ENCODE measurements around the gene ADAMTS14. TPM values are rescaled to one million over a fixed set of nuclear protein-coding genes. Genes with fewer than 3 reads are reported as not detected.
A peak's percentile ranks its signal among the peaks of the same experiment; 100 is the strongest.
"Not testable (repeated sequence)": the region's sequence is repeated elsewhere in the genome, so short reads cannot be mapped to it uniquely, and the experiment has no call there.

Gene ADAMTS14
- polyA plus RNA-seq, 6 donors from 2014 or later: not detected

DNA sequence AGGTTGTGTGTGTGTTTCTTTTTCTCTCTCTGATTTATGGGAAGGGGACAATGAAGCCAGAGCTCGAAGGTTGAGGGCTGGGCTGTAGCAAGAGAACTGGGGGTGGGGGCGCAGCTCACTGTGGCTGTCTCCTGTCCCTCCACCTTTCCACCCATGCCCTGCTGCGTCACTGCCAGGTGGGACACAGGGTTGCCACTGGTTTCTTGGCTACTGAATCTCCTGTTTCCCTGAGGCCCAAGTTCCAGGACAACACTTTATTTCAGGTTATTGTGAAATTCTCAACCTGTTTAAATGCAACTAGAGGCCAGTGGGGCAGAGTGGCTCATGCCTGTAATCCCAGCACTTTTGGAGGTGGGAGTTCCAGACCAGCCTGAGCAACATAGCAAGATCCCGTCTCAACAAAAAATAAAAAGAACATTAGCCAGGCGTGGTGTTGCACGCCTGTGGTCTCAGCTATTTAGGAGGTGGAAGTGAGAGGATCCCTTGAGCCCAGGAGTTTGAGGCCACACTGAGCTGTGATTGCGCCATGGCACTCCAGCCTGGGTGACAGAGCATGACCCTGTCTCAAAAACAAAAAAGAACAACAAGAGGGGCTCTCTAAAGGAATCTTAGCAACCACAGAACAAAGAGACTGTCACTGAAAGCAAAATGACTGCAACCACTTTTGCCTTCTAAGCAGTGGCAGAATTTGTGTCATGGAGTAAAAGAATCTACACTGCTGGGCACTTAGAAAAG is 90.3 kb downstream of the ADAMTS14 start:
- no peak for ATAC-seq (ENCODE audit: low read depth in 2 of 2)
- Mint-ChIP-seq H3K27me3 (peaks cover 3 to 10% (median 8%) of the 10 kb centered on the region in 3 donors), H3K9me3 (peaks cover 8 to 23% (median 17%) of the 10 kb centered on the region in 7 donors), H3K4me3 (no peak overlapping the region), H3K36me3 (peaks cover 0 to 12% of the 10 kb centered on the region in 2 donors), H3K4me1 (peaks cover 0 to 6% (median 0%) of the 10 kb centered on the region in 3 donors), H3K27ac (peak overlapping the region in 1 of 6 donors; percentile 33)
- no peak for DNase-seq

DNA sequence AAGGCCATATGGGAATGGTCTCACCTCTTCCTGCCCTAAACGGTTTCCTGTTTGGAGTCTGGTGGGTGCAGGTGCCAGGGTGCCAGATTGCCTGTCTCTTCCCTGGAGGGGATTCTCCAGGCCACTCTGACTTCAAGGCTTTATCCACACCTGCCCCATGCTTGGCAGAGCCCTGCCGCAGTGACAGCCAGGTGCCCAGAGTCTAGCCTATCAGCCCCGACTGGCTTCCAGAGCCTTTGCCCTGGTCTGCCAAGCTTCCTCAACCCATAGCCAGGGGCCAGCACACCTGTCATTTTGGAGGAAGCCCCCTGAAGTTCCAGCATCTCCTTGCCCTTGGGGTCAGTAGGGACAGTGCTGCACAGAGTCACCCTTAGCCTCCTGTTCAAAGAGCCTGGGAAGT is 91.3 kb downstream of the ADAMTS14 start:
- H3K4me3 Mint-ChIP-seq: no peak overlapping the region
- H3K27ac Mint-ChIP-seq: no peak overlapping the region
- H3K9me3 Mint-ChIP-seq: peaks cover 8 to 23% (median 17%) of the 10 kb centered on the region in 7 donors
- ATAC-seq (ENCODE audit: low read depth in 2 of 2) (no peak), DNase-seq (no peak)
- H3K36me3 Mint-ChIP-seq: peaks cover 0 to 12% of the 10 kb centered on the region in 2 donors
- peaks cover 0 to 6% (median 0%) of the 10 kb centered on the region in 3 donors for H3K4me1 Mint-ChIP-seq
- peaks cover 3 to 10% (median 8%) of the 10 kb centered on the region in 3 donors for H3K27me3 Mint-ChIP-seq

DNA sequence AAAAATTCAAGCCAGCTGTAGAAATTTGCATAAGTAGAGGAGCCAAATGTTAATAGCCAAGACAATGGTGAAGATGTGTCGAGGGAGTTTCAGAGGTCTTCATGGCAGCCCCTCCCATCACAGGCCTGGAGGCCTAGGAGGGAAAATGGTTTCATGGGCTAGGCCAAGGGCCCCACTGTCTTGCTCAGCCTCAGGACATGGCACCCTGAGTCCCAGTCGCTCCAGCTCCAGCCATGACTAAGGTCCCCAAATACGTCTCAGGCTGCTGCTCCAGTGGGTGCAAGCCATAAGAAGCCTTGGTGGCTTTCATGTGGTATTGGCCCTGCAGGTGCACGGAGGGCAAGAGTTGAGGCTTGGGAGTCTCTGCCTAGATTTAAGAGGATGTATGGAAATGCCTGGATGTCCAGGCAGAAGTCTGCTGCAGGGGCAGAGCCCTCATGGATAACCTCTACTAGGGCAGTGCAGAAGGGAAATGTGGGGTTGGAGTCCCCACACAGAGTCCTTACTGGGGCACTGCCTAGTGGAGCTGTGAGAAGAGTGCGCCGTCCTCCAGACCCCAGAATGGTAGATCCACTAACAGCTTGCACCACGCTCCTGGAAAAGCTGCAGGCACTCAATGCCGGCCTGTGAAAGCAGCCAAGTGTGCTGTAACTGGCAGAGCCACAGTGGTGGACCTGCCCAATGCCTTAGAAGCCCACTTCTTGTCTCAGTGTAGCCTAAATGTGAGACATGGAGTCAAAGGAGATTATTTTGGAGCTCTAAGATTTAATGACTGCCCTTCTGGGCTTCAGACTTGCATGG is 93.7 kb downstream of the ADAMTS14 start:
- Mint-ChIP-seq H3K4me3 (no peak overlapping the region), H3K4me1 (no peaks in the 10 kb centered on the region), H3K27ac (no peak overlapping the region), H3K36me3 (peaks cover 0 to 12% of the 10 kb centered on the region in 2 donors), H3K27me3 (peaks cover 1 to 8% (median 6%) of the 10 kb centered on the region in 3 donors), H3K9me3 (peaks cover 8 to 23% (median 17%) of the 10 kb centered on the region in 7 donors)
- ATAC-seq (ENCODE audit: low read depth in 2 of 2) (no peak), DNase-seq (no peak)

DNA sequence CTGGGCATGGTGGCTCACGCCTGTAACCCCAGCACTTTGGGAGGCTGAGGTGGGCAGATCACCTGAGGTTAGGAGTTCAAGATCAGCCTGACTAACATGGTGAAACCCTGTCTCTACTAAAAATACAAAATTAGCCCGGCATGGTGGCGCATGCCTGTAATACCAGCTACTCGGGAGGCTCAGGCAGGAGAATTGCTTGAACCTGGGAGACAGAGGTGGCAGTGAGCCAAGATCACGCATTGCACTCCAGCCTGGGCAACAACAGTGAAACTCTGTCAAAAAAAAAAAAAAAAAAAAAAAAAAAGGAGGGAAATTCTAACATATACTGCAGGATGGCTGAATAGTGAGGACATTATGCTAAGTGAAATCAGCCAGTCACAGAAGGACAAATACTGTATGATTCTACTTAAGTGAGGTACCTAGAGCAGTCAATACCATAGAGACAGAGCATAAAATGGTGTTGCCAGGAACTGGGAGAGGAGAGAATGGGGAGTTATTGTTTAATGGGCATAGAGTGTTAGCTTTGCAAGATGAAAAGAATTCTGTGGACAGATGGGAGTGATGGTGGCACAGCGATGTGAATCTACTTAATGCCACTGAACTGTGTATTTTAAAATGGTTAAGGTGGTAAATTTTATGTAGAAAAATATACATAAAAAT is 95.8 kb downstream of the ADAMTS14 start:
- not testable (repeated sequence) for DNase-seq; ATAC-seq (ENCODE audit: low read depth in 2 of 2); H3K4me1 Mint-ChIP-seq; H3K27me3 Mint-ChIP-seq; H3K27ac Mint-ChIP-seq
- Mint-ChIP-seq H3K36me3 (peaks cover 0 to 12% of the 10 kb centered on the region in 2 donors), H3K9me3 (peaks cover 8 to 23% (median 17%) of the 10 kb centered on the region in 7 donors), H3K4me3 (peak overlapping the region in 1 of 8 donors; percentile 9)

DNA sequence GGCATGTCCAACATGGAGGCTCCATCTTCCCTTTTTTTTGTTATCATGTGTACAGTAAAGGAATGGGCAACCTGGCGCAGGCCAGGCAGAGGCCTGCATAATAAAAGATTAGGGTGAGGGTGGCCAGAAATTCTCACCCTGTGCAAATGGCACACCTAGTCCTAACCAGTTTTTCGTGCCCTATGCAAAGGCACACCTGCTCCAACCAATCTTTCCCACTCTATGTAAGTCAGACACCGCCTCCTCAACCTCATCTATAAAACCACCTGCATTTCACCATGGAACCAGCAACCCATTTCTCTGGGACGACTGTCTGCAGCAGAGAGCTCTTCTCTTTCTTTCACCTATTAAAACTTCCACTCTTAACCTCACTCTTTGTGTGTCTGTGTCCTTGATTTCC is 96.8 kb downstream of the ADAMTS14 start:
- no peak overlapping the region for H3K4me3 Mint-ChIP-seq
- no peak overlapping the region for H3K27ac Mint-ChIP-seq
- no peaks in the 10 kb centered on the region for H3K4me1 Mint-ChIP-seq
- peaks cover 0 to 8% (median 4%) of the 10 kb centered on the region in 3 donors for H3K27me3 Mint-ChIP-seq
- peaks cover 8 to 23% (median 17%) of the 10 kb centered on the region in 7 donors for H3K9me3 Mint-ChIP-seq
- ATAC-seq (ENCODE audit: low read depth in 2 of 2): no peak
- no peak for DNase-seq
- H3K36me3 Mint-ChIP-seq: peaks cover 0 to 12% of the 10 kb centered on the region in 2 donors

DNA sequence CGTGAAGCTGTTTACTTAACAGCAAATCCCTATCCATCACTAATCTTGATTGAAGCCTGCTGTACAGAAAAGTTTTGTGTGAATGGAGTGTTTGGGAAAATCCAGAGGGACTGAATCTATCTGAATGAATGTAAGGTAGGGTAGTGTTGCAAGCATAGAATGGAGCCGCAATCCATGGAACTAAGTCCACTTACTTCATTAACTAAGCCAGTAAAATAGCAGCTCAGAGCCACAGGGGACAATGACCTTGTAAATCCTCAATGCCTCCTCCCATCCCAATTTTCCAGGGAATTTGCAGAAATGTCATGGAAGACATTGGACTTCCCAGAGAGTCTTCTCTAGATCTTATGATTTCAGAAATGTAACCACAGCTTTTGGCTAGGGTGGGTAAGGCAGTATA is 97.7 kb downstream of the ADAMTS14 start:
- H3K4me1 Mint-ChIP-seq: no peaks in the 10 kb centered on the region
- peaks cover 0 to 9% of the 10 kb centered on the region in 2 donors for H3K36me3 Mint-ChIP-seq
- ATAC-seq (ENCODE audit: low read depth in 2 of 2) (no peak), DNase-seq (no peak)
- no peak overlapping the region for H3K4me3 Mint-ChIP-seq
- no peak overlapping the region for H3K27ac Mint-ChIP-seq
- H3K27me3 Mint-ChIP-seq: peaks cover 0 to 8% (median 4%) of the 10 kb centered on the region in 3 donors
- H3K9me3 Mint-ChIP-seq: peaks cover 7 to 22% (median 16%) of the 10 kb centered on the region in 7 donors

DNA sequence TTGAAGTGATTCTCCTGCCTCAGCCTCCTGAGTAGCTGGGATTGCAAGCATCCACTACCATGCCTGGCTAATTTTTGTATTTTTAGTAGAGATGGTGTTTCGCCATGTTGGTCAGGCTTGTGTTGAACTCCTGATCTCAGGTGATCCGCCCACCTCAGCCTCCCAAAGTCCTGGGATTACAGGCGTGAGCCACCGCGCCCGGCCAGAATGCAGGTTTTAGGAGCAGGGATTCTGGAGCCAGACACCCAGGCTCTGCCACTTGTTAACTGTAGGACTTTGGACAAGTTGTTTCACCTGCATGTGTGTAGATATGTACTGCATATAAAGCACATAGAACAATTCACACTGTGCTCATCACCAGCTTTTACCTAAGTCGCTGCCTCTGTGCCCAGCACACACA is 98.2 kb downstream of the ADAMTS14 start:
- H3K4me3 Mint-ChIP-seq; H3K27ac Mint-ChIP-seq; H3K27me3 Mint-ChIP-seq; H3K4me1 Mint-ChIP-seq; H3K36me3 Mint-ChIP-seq; DNase-seq; ATAC-seq (ENCODE audit: low read depth in 2 of 2): not testable (repeated sequence)
- H3K9me3 Mint-ChIP-seq: peaks cover 3 to 16% (median 11%) of the 10 kb centered on the region in 7 donors

DNA sequence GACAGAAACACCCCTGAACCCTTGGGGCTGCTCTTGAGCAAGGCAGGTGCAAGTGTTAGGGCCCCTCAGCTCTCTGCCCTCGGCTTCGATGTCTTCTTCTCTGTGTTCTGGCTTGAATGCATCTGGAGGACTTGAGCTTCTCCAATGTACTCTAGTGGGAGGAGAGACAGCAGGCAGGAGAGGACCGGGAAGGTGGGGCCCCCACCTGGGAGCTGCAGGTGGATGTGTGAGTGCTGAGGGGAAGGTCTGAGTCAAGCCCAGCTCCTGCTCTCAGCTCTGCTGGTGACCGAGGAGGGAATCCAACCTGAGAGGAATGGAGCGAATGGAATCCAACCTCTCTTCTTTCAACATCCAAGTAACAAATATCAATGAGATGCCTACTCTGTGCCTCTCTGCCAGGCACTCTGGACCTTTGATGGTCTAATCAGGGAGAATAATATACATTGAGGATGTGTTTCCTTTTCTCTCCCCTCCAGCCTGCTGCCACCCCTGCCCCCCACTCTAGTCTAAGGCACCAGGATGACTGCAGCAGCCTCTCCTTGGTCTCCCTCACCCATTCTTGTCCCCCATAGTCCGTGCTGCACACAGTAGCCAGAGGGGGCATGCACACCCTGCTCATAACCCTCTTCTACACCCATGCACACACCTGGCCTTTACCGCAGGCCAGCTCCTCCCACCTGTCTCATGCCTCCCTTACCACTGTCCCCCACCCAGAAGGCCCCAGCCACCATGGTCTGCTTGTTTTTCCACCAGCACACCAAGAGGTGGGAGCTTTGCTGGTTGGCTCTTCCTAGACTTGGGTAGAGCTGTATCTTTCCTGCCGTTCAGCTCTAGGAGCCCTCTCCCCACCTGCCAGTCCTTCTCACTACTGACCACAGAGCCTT is 99.2 kb downstream of the ADAMTS14 start:
- DNase-seq (no peak), ATAC-seq (ENCODE audit: low read depth in 2 of 2) (no peak)
- H3K4me3 Mint-ChIP-seq: no peak overlapping the region
- H3K27me3 Mint-ChIP-seq: peaks cover 0 to 8% (median 4%) of the 10 kb centered on the region in 3 donors
- H3K9me3 Mint-ChIP-seq: peaks cover 0 to 6% (median 5%) of the 10 kb centered on the region in 7 donors
- H3K4me1 Mint-ChIP-seq: no peaks in the 10 kb centered on the region
- no peaks in the 10 kb centered on the region for H3K36me3 Mint-ChIP-seq
- no peak overlapping the region for H3K27ac Mint-ChIP-seq

DNA sequence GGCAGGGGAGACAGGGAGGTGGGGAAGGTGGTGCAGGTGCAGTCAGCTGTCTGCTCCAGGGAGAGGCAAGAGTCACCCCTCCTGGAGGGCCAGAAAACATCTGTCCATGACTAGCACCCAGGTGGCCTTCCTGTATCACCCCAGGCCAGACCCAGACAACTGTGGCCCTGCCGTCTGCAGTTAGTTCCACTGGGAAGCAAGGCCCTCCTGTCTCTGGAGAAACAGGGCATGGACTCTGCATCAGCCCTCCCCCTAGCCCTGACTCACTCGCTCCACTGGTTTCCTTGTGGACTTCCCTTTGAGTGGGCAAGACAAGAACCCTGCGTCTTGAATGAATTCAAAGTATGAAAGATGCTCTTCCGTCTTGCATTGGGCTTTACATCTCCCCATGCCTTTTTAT is 100.3 kb downstream of the ADAMTS14 start:
- ATAC-seq (ENCODE audit: low read depth in 2 of 2) (no peak), DNase-seq (no peak)
- H3K4me3 Mint-ChIP-seq: no peak overlapping the region
- H3K36me3 Mint-ChIP-seq: no peaks in the 10 kb centered on the region
- H3K4me1 Mint-ChIP-seq: no peaks in the 10 kb centered on the region
- peaks cover 0 to 4% (median 0%) of the 10 kb centered on the region in 3 donors for H3K27me3 Mint-ChIP-seq
- no peaks in the 10 kb centered on the region for H3K9me3 Mint-ChIP-seq
- H3K27ac Mint-ChIP-seq: no peak overlapping the region

DNA sequence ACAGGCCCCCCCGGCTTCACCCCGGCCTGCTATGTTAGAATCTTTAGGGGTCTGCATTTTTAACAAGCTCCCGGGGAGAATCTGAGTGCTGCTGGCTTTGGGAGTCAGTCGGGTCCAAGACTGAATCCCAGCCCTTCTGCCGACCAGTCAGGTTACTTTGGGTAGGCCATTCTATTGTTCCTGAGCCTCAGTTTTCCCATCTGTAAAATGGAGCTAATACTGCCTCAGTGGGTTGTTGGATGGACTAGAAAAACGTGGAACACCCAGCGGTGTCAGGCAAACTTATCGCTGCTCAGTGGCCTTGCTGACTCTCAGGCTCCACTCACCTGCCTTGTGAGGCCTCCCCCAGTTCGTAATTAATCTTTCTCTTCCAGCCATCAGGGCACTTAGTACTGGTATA is 101.2 kb downstream of the ADAMTS14 start:
- Mint-ChIP-seq H3K4me3 (no peak overlapping the region), H3K27me3 (peaks cover 0 to 4% (median 0%) of the 10 kb centered on the region in 3 donors), H3K9me3 (no peaks in the 10 kb centered on the region), H3K4me1 (no peaks in the 10 kb centered on the region), H3K27ac (no peak overlapping the region), H3K36me3 (no peaks in the 10 kb centered on the region)
- no peak for ATAC-seq (ENCODE audit: low read depth in 2 of 2)
- no peak for DNase-seq

DNA sequence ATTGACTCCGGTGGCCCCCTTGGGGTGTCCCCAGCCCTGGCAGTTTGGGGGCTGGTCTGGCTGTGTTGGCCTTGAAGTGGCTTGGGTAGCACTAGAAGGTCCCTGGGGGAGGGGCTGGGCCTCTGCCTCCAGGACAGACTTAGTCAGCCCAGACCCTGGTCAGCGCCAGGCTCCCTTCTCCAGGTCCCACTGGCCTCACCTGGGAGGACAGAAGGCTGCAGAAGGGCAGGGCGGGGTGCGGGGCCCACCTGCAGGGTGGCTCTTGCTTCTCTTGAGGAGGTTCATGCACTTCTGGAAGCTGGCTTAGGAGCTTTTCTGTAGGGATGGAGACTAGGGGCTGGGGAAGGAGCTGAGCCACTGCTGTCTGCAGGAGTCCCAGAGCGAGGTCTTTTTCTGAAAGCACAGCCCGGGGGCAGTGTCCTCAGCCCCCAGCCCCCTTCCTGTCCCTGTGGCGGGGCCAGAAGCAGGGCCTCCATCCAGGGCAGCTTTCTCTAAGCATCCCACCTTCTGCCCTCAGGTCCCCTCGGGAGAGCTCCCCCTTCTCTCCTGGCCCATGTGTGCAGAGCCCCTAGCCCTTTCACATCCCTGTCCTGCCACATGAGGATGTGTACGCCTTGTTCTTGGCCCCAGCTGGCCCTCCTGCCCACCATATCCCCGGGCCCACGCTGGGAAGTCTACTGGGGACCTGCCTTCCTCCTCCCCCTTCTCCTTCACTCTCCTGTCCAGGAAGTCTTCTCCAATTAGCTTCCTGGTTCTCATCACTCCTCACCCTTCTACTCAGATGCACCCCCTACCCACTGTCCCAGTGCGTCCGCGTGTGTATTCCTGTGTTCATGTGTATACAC is 101.9 kb downstream of the ADAMTS14 start:
- Mint-ChIP-seq H3K36me3 (no peaks in the 10 kb centered on the region), H3K9me3 (no peaks in the 10 kb centered on the region), H3K4me3 (no peak overlapping the region), H3K27me3 (peaks cover 0 to 3% (median 0%) of the 10 kb centered on the region in 3 donors), H3K4me1 (no peaks in the 10 kb centered on the region), H3K27ac (no peak overlapping the region)
- DNase-seq: no peak
- ATAC-seq (ENCODE audit: low read depth in 2 of 2): no peak

Measured in naive B cell (primary cell).